SK-N-SH treated with all-trans-retinoic acid at 6 μM for 48 hours (cell line): ENCODE data around the gene MAP7.
A peak's percentile ranks its signal among the peaks of the same experiment; 100 is the strongest.

ENCODE experiments used
- ATAC-seq: fragments of 200-7000 bp; cut with Tn5 transposase; 3 replicates; pipeline ENCODE4 v1.9.1; 2020; ENCODE audit warnings: mild to moderate bottlenecking, moderate library complexity
- CREB5 ChIP-seq: fragments of 250-450 bp; sonication (Bioruptor Pico); IDR thresholded peaks from 2 replicates; pipeline ENCODE4 v1.5.1; 2020; ENCODE audit warnings: low read depth, mild to moderate bottlenecking, moderate library complexity
- CSDC2 ChIP-seq: fragments of 250-450 bp; sonication (Bioruptor Pico); IDR thresholded peaks from 2 replicates; pipeline ENCODE4 v1.5.0; 2020; ENCODE audit warnings: mild to moderate bottlenecking, moderate library complexity
- CSRNP3 ChIP-seq: fragments of 250-450 bp; sonication (Bioruptor Pico); IDR thresholded peaks from 2 replicates; pipeline ENCODE4 v1.5.1; 2021; ENCODE audit warnings: mild to moderate bottlenecking, moderate library complexity
- ESRRG ChIP-seq: fragments of 250-450 bp; sonication (Bioruptor Pico); IDR thresholded peaks from 2 replicates; pipeline ENCODE4 v1.6.1; 2021; ENCODE audit warnings: mild to moderate bottlenecking
- ISL1 ChIP-seq: fragments of 250-450 bp; sonication (Bioruptor Pico); IDR thresholded peaks from 2 replicates; pipeline ENCODE4 v2.1.2; 2022; ENCODE audit warnings: mild to moderate bottlenecking, moderate library complexity
- POU6F1 ChIP-seq: fragments of 250-450 bp; sonication (Bioruptor Pico); IDR thresholded peaks from 2 replicates; pipeline ENCODE4 v1.8.0; 2021; ENCODE audit warnings: low read depth, mild to moderate bottlenecking, moderate library complexity, borderline replicate concordance
- PPARA ChIP-seq: fragments of 250-450 bp; sonication (Bioruptor Pico); IDR thresholded peaks from 2 replicates; pipeline ENCODE4 v1.5.0; 2020; ENCODE audit warnings: mild to moderate bottlenecking, borderline replicate concordance
- RARB ChIP-seq: fragments of 250-450 bp; sonication (Bioruptor Pico); IDR thresholded peaks from 2 replicates; pipeline ENCODE4 v1.8.0; 2021; ENCODE audit warnings: mild to moderate bottlenecking, moderate library complexity
- SNAI2 ChIP-seq: fragments of 250-450 bp; sonication (Bioruptor Pico); IDR thresholded peaks from 2 replicates; pipeline ENCODE4 v1.5.0; 2020; ENCODE audit warnings: mild to moderate bottlenecking, moderate library complexity
- TCF4 ChIP-seq: fragments of 250-450 bp; sonication (Bioruptor Pico); IDR thresholded peaks from 2 replicates; pipeline ENCODE4 v1.8.0; 2021; ENCODE audit warnings: mild to moderate bottlenecking, moderate library complexity, borderline replicate concordance
- TSHZ2 ChIP-seq: fragments of 250-450 bp; sonication (Bioruptor Pico); IDR thresholded peaks from 2 replicates; pipeline ENCODE4 v1.5.0; 2020; ENCODE audit warnings: mild to moderate bottlenecking, moderate library complexity
- ZC3H10 ChIP-seq: fragments of 250-450 bp; sonication (Bioruptor Pico); IDR thresholded peaks from 2 replicates; pipeline ENCODE4 v1.5.1; 2021; ENCODE audit warnings: mild to moderate bottlenecking, moderate library complexity
- ZFP3 ChIP-seq: fragments of 250-450 bp; sonication (Bioruptor Pico); IDR thresholded peaks from 2 replicates; pipeline ENCODE4 v1.5.0; 2020; ENCODE audit warnings: mild to moderate bottlenecking, moderate library complexity
- ZFP30 ChIP-seq: fragments of 450-650 bp; formaldehyde crosslinking; IDR thresholded peaks from 2 replicates; pipeline ENCODE4 v1.5.0; 2022; ENCODE audit warnings: mild to moderate bottlenecking, moderate library complexity
- ZNF565 ChIP-seq: fragments of 450-650 bp; formaldehyde crosslinking; conservative IDR thresholded peaks from 2 replicates; pipeline ENCODE4 v1.5.0; 2020; ENCODE audit warnings: low read depth, mild to moderate bottlenecking, moderate library complexity
- ZNF70 ChIP-seq: fragments of 450-650 bp; formaldehyde crosslinking; IDR thresholded peaks from 2 replicates; pipeline ENCODE4 v1.5.0; 2020; ENCODE audit warnings: mild to moderate bottlenecking, moderate library complexity
- ZNF8 ChIP-seq: fragments of 450-650 bp; formaldehyde crosslinking; IDR thresholded peaks from 2 replicates; pipeline ENCODE4 v1.5.0; 2020; ENCODE audit warnings: mild to moderate bottlenecking, moderate library complexity

MAP7 gene

GRCh38 chr6:136550330-136551071 lies at the start of gene MAP7:
Gene MAP7, minus strand, starts transcription at chr6:136550422. Its CDS starts 14 bp downstream, at chr6:136550408.
- TF ChIP-seq CREB5 (CRISPR knock-in tag), result no peak
- 0 out of 2 replicates have a peak, but pooled peaks have one; percentile 51 for TF ChIP-seq TSHZ2
- ATAC-seq, result peak; percentile 75

- no peak for ATAC-seq
- no peak for TF ChIP-seq CSDC2 (CRISPR knock-in tag)
- no peak for TF ChIP-seq PPARA (CRISPR knock-in tag)
- TF ChIP-seq ZFP3 (CRISPR knock-in tag), result no peak
- no peak for TF ChIP-seq ESRRG (CRISPR knock-in tag)
Observed at GRCh38 chr6:136599329-136600011, 49.2 kb upstream of the MAP7 start.

- TF ChIP-seq PPARA (CRISPR knock-in tag) (no peak), ZFP30 (CRISPR knock-in tag) (no peak), CSRNP3 (CRISPR knock-in tag) (no peak), ZNF565 (CRISPR knock-in tag) (no peak), ZNF70 (CRISPR knock-in tag) (no peak), TCF4 (CRISPR knock-in tag) (no peak), CREB5 (CRISPR knock-in tag) (no peak), ZNF8 (CRISPR knock-in tag) (no peak), ZFP3 (CRISPR knock-in tag) (no peak), POU6F1 (CRISPR knock-in tag) (no peak), ZC3H10 (CRISPR knock-in tag) (no peak), SNAI2 (CRISPR knock-in tag) (no peak), ESRRG (CRISPR knock-in tag) (no peak), RARB (CRISPR knock-in tag) (no peak), ISL1 (CRISPR knock-in tag) (no peak), TSHZ2 (no peak)
- no peak for ATAC-seq
Observed at GRCh38 chr6:136598048-136598447, 47.8 kb upstream of the MAP7 start.
